Activated naive CD4-positive, alpha-beta T cell treated with anti-CD3 and anti-CD28 coated beads, Interleukin-2, amount 50 U/mL, for 24 hours (primary cell): ENCODE results near the gene CDKAL1.
"Not testable (repeated sequence)": the region's sequence is repeated elsewhere in the genome, so short reads cannot be mapped to it uniquely, and the experiment has no call there.

ENCODE experiments used
- H3K27ac Mint-ChIP-seq: one replicate; pipeline ENCODE4 v1.8.0; 2021; ENCODE audit warnings: mild to moderate bottlenecking, mixed read lengths
- H3K27me3 Mint-ChIP-seq: one replicate; pipeline ENCODE4 v1.8.0; 2021; ENCODE audit warnings: mixed read lengths
- H3K36me3 Mint-ChIP-seq: one replicate; pipeline ENCODE4 v1.8.0; 2021; ENCODE audit warnings: mixed read lengths
- H3K4me1 Mint-ChIP-seq: one replicate; pipeline ENCODE4 v1.8.0; 2021; ENCODE audit warnings: mixed read lengths
- H3K4me3 Mint-ChIP-seq: one replicate; pipeline ENCODE4 v1.8.0; 2021; ENCODE audit warnings: mild to moderate bottlenecking, mixed read lengths
- H3K9me3 Mint-ChIP-seq: one replicate; pipeline ENCODE4 v1.8.0; 2021; ENCODE audit warnings: mixed read lengths

The CDKAL1 gene

GRCh38 chr6:21034345-21034744, 500.1 kb downstream of the CDKAL1 start:
- peaks cover 12% of the 10 kb centered on the region for H3K36me3 Mint-ChIP-seq
- no peaks in the 10 kb centered on the region for H3K4me1 Mint-ChIP-seq
- no peaks in the 10 kb centered on the region for H3K9me3 Mint-ChIP-seq
- no peak overlapping the region for H3K4me3 Mint-ChIP-seq
- H3K27ac Mint-ChIP-seq: no peak overlapping the region
- H3K27me3 Mint-ChIP-seq: no peaks in the 10 kb centered on the region

GRCh38 chr6:21037453-21037852, 503.2 kb downstream of the CDKAL1 start:
- H3K4me1 Mint-ChIP-seq: no peaks in the 10 kb centered on the region
- H3K9me3 Mint-ChIP-seq: no peaks in the 10 kb centered on the region
- H3K4me3 Mint-ChIP-seq: no peak overlapping the region
- no peak overlapping the region for H3K27ac Mint-ChIP-seq
- H3K27me3 Mint-ChIP-seq: no peaks in the 10 kb centered on the region
- peaks cover 6% of the 10 kb centered on the region for H3K36me3 Mint-ChIP-seq

DNA sequence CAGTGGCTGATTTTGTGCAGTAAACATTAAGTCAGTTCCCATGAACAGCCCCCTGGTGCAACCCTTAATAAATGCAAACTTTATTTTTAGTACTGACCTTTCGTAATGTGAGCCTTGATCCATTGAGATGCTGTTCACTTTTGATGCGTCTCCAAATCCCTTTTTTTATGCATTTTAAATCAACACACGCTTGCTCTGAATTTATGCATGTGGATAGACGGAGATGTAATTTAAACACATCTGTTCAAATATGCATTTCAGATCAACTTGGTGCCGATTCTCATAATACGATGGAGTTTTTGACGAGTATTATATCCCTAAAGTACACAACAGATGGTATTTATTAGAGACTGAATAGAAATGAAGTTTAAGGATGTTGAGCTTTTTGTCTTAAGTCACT, 505.7 kb downstream of the CDKAL1 start:
- H3K36me3 Mint-ChIP-seq: peaks cover 6% of the 10 kb centered on the region
- no peaks in the 10 kb centered on the region for H3K27me3 Mint-ChIP-seq
- no peak overlapping the region for H3K4me3 Mint-ChIP-seq
- no peak overlapping the region for H3K27ac Mint-ChIP-seq
- no peaks in the 10 kb centered on the region for H3K4me1 Mint-ChIP-seq
- H3K9me3 Mint-ChIP-seq: no peaks in the 10 kb centered on the region

GRCh38 chr6:21045135-21045700, 511.0 kb downstream of the CDKAL1 start:
- Mint-ChIP-seq H3K4me1 (no peaks in the 10 kb centered on the region), H3K4me3 (no peak overlapping the region), H3K36me3 (peaks cover 14% of the 10 kb centered on the region), H3K27ac (no peak overlapping the region), H3K9me3 (no peaks in the 10 kb centered on the region), H3K27me3 (no peaks in the 10 kb centered on the region)

DNA sequence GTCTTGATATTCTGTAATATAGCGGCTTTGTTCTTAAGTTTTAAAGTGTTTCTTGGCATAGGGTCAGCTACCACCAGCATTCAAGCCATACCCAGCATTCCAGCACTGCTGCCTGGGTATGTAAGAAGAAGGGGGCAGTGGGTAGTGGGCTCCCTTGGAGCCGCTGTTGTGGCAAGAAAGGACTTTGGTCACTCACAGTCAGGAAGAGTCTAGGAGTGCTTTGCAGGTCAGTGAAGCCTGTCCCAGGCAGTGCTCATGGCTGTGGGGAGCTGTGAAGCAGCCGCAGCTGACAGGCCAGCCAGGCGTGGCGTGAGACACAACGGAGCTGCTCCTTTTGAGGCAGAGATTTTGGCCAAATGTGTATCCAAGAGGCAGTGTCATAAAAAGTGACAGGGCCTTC, 512.0 kb downstream of the CDKAL1 start:
- Mint-ChIP-seq H3K27me3 (no peaks in the 10 kb centered on the region), H3K4me1 (no peaks in the 10 kb centered on the region), H3K36me3 (peaks cover 15% of the 10 kb centered on the region), H3K27ac (no peak overlapping the region), H3K9me3 (no peaks in the 10 kb centered on the region), H3K4me3 (no peak overlapping the region)

- Mint-ChIP-seq H3K4me3 (no peak overlapping the region), H3K4me1 (no peaks in the 10 kb centered on the region), H3K9me3 (no peaks in the 10 kb centered on the region), H3K27ac (no peak overlapping the region), H3K36me3 (peaks cover 14% of the 10 kb centered on the region), H3K27me3 (no peaks in the 10 kb centered on the region)
These were observed 513.8 kb downstream of the CDKAL1 start for GRCh38 chr6:21048047-21048446.

DNA sequence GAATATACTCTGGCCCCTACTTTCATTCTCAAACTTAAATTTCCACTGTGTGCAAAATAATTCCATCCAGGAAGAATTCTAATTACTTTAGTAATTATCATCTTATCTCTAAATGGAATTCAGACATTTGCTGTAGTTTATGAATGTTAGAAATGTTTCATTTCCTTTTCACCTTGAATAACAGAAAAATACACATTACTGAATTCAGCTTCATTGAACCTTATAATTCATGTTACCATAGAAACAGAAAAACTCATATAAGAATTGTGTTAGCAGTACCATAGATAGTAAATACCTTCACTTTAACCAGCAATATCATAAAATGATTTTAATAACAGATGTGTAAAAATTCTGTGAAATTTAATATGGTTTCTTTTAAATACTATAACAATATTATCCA, 514.9 kb downstream of the CDKAL1 start:
- H3K27me3 Mint-ChIP-seq: no peaks in the 10 kb centered on the region
- peaks cover 8% of the 10 kb centered on the region for H3K9me3 Mint-ChIP-seq
- no peak overlapping the region for H3K27ac Mint-ChIP-seq
- H3K4me1 Mint-ChIP-seq: peaks cover 7% of the 10 kb centered on the region
- H3K4me3 Mint-ChIP-seq: no peak overlapping the region
- peaks cover 22% of the 10 kb centered on the region for H3K36me3 Mint-ChIP-seq

- H3K27ac Mint-ChIP-seq: no peak overlapping the region
- H3K36me3 Mint-ChIP-seq: peaks cover 22% of the 10 kb centered on the region
- H3K4me1 Mint-ChIP-seq: peaks cover 7% of the 10 kb centered on the region
- H3K27me3 Mint-ChIP-seq: no peaks in the 10 kb centered on the region
- no peak overlapping the region for H3K4me3 Mint-ChIP-seq
- peaks cover 9% of the 10 kb centered on the region for H3K9me3 Mint-ChIP-seq
These were observed 515.3 kb downstream of the CDKAL1 start for GRCh38 chr6:21049572-21049971.

GRCh38 chr6:21050935-21051334, 516.7 kb downstream of the CDKAL1 start:
- Mint-ChIP-seq H3K9me3 (peaks cover 9% of the 10 kb centered on the region), H3K4me3 (no peak overlapping the region), H3K27ac (no peak overlapping the region), H3K27me3 (no peaks in the 10 kb centered on the region), H3K4me1 (peaks cover 7% of the 10 kb centered on the region), H3K36me3 (peaks cover 24% of the 10 kb centered on the region)

- H3K4me3 Mint-ChIP-seq: no peak overlapping the region
- peaks cover 32% of the 10 kb centered on the region for H3K36me3 Mint-ChIP-seq
- H3K4me1 Mint-ChIP-seq: peaks cover 7% of the 10 kb centered on the region
- H3K9me3 Mint-ChIP-seq: peaks cover 9% of the 10 kb centered on the region
- no peaks in the 10 kb centered on the region for H3K27me3 Mint-ChIP-seq
- H3K27ac Mint-ChIP-seq: no peak overlapping the region
These were observed 517.5 kb downstream of the CDKAL1 start for GRCh38 chr6:21051777-21052176.

- Mint-ChIP-seq H3K4me1 (peaks cover 7% of the 10 kb centered on the region), H3K36me3 (peaks cover 45% of the 10 kb centered on the region), H3K4me3 (no peak overlapping the region), H3K27ac (no peak overlapping the region), H3K9me3 (peaks cover 22% of the 10 kb centered on the region), H3K27me3 (no peaks in the 10 kb centered on the region)
These were observed 519.4 kb downstream of the CDKAL1 start for GRCh38 chr6:21053612-21054011.

DNA sequence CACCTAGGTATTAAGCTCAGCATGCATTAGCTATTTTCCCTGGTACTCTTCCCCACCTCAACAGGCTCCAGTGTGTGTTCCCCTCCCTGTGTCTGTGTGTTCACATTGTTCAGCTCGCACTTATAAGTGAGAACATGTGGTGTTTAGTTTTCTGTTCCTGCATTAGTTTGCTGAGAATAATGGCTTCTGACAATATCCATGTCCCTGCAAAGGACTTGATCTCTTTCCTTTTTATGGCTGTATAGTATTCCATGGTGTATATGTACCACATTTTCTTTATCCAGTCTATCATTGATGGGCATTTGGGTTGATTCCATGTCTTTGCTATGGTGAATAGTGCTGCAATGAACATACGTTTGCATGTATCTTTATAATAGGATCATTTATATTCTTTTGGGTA, 521.2 kb downstream of the CDKAL1 start:
- Mint-ChIP-seq H3K36me3 (peaks cover 49% of the 10 kb centered on the region), H3K9me3 (peaks cover 27% of the 10 kb centered on the region)
- H3K4me1 Mint-ChIP-seq, H3K27ac Mint-ChIP-seq, H3K4me3 Mint-ChIP-seq, H3K27me3 Mint-ChIP-seq: not testable (repeated sequence)

DNA sequence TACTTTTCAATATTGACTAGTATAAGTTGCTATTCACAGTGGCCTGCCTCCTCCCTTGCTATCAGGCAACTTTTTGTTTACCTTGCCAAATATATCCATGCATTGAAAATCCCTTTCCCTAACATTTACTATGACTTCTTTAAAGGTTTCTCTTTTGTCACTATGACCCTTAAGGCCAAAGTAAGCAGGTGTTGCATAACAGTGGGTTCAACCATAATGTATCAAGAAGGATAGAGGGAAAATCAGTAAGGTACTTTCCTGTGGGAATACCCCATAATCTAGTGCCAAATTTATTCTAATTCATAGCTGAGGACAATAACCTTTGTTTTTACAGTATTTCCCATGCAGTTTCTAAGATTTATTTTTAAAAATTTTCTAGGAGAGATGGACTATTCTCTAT, 527.6 kb downstream of the CDKAL1 start:
- Mint-ChIP-seq H3K9me3 (peaks cover 20% of the 10 kb centered on the region), H3K36me3 (peaks cover 36% of the 10 kb centered on the region), H3K27me3 (no peaks in the 10 kb centered on the region), H3K27ac (no peak overlapping the region), H3K4me3 (no peak overlapping the region), H3K4me1 (no peaks in the 10 kb centered on the region)

DNA sequence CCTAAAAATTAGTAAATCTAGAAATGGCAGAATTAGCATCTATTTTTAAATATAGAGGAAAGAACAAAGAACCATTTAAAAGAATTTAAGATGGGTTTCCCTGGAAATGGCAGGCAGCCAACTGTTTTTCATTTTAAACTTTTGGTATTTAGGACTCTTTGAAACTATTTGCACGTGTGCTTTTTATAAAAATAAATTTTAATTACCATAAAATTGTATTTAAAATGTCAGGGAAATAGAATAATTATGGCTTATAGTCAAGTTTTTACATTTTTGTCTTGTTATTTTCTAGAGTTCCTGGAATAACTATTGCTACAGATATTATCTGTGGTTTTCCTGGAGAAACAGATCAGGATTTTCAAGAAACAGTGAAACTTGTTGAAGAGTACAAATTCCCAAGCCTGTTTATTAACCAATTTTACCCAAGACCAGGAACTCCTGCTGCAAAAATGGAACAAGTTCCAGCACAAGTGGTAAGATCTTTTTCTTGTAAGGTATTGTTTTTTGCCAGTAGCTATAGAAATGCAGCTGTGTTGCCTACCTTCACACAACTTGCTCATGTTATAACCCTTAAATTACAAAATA, 530.6 kb downstream of the CDKAL1 start:
- H3K27ac Mint-ChIP-seq: no peak overlapping the region
- peaks cover 16% of the 10 kb centered on the region for H3K9me3 Mint-ChIP-seq
- peaks cover 32% of the 10 kb centered on the region for H3K36me3 Mint-ChIP-seq
- no peaks in the 10 kb centered on the region for H3K27me3 Mint-ChIP-seq
- no peak overlapping the region for H3K4me3 Mint-ChIP-seq
- H3K4me1 Mint-ChIP-seq: no peaks in the 10 kb centered on the region

DNA sequence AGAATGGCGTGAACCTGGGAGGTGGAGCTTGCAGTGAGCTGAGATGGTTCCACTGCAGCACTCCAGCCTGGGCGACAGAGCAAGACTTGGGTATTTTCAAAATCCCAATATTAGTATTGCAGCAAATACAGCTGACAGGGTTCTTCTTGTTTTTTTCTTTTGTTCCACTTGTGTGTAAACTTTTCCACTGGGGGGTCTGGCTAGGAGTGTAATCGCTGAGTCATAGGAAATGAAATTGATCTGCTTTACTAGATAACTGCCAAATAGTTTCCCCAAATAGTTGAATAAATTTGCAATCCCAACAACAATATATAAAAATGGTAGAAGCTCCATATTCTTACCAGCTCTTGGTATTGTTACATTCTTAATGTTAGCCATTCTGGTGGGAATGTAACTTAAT, 533.3 kb downstream of the CDKAL1 start:
- Mint-ChIP-seq H3K36me3 (peaks cover 49% of the 10 kb centered on the region), H3K4me1 (peaks cover 4% of the 10 kb centered on the region), H3K9me3 (peaks cover 35% of the 10 kb centered on the region), H3K27ac (no peak overlapping the region), H3K27me3 (no peaks in the 10 kb centered on the region), H3K4me3 (no peak overlapping the region)

DNA sequence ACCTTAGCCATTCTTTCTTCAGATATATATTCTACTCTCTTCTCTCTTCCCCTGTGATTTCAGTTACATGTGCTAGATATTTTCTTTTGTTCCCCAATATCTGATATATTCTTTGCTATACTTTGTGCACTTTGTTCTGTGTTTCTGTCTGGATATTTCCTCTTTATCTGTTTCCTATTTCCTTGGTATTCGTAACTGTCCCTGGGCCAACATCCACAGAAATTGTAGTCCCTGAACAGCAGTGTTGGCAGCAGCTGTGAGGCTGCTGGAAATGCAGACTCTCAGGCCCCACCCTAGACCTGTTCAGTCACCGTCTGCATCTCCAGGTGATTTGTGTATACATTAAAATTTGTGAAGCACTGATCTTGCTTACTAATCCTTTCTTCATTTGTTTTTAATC, 536.4 kb downstream of the CDKAL1 start:
- H3K9me3 Mint-ChIP-seq: peaks cover 35% of the 10 kb centered on the region
- H3K4me3 Mint-ChIP-seq: no peak overlapping the region
- no peaks in the 10 kb centered on the region for H3K27me3 Mint-ChIP-seq
- H3K4me1 Mint-ChIP-seq: peaks cover 4% of the 10 kb centered on the region
- H3K27ac Mint-ChIP-seq: no peak overlapping the region
- peaks cover 52% of the 10 kb centered on the region for H3K36me3 Mint-ChIP-seq
